ES-I3 (cell line): ENCODE measurements around the gene ATG4B.

ENCODE experiments used
- H3K36me3 ChIP-seq: 2 replicates; pipeline ENCODE4 v1.6.1; 2013; ENCODE audit warnings: mild to moderate bottlenecking, low read length, control low read depth, moderate library complexity; ENCODE audit not compliant: insufficient read depth
- H3K4me1 ChIP-seq: 2 replicates; pipeline ENCODE4 v1.6.1; 2013; ENCODE audit warnings: mild to moderate bottlenecking, control low read depth, low read length; ENCODE audit not compliant: insufficient read depth
- H3K9ac ChIP-seq: 2 replicates; pipeline ENCODE4 v1.6.1; 2013; ENCODE audit warnings: low read depth, mild to moderate bottlenecking, low read length, moderate library complexity
- H3K9me3 ChIP-seq: 2 replicates; pipeline ENCODE4 v1.6.1; 2013; ENCODE audit warnings: mild to moderate bottlenecking, low read length, moderate library complexity; ENCODE audit not compliant: control insufficient read depth, insufficient read depth

The ATG4B gene

DNA sequence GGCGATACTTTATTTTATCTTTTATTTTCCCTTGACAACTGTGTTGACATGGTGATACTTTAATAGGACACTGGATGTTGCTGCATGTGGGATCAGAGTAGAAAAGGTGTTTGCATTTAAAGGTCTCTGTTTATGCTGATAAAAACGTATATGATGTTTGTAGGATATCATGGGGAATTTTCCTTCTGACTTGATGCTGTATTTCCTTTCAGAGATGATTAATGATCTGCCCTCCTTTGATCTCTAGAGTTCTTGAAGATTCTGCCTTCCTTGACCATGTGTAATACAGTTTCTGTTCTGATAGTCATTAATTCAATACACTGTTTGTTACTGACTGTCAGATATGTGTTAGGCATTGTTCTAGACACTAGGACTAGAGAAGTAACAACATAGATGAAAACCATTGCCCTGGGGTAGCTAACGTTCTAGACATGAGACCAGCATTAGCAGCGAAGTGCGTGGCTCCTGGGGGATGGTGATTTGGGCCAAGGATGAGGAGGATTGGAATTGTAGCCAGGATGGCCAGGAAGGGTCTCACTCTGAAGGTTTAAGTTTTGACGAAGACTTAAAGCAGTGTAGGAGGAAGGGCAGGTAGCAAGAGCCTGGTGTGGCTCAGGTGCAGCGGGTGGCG, 2.8 kb downstream of the ATG4B start:
- no peaks in the 10 kb centered on the region for H3K36me3 ChIP-seq
- peaks cover 10% of the 10 kb centered on the region for H3K4me1 ChIP-seq
- H3K9me3 ChIP-seq: 0 out of 2 replicates have a peak, but pooled peaks cover 5% of the 10 kb centered on the region
- H3K9ac ChIP-seq: no peak overlapping the region

DNA sequence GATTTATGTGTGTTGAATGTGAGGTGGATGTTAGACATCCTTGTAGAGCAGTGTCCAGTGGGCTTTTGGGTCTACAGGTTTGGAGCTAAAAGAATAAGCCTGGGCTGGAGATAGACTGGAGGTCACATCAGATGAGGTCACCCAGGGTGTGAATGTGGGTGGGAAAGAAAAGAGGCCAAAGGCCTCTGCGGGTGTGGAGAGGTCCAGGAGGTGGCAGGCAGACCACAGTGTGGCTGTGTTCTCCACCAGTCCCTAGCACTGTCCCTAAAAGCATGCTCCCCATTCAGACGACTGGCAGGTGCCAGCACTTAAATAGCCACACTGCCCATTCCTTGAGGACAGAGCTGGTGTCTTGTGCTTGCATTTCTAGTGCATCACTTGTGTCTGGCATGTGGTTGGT, 4.1 kb downstream of the ATG4B start:
- H3K9me3 ChIP-seq: 0 out of 2 replicates have a peak, but pooled peaks cover 5% of the 10 kb centered on the region
- no peak overlapping the region for H3K9ac ChIP-seq
- H3K4me1 ChIP-seq: peaks cover 10% of the 10 kb centered on the region; the same call in 1 of the 2 replicates
- H3K36me3 ChIP-seq: no peaks in the 10 kb centered on the region

DNA sequence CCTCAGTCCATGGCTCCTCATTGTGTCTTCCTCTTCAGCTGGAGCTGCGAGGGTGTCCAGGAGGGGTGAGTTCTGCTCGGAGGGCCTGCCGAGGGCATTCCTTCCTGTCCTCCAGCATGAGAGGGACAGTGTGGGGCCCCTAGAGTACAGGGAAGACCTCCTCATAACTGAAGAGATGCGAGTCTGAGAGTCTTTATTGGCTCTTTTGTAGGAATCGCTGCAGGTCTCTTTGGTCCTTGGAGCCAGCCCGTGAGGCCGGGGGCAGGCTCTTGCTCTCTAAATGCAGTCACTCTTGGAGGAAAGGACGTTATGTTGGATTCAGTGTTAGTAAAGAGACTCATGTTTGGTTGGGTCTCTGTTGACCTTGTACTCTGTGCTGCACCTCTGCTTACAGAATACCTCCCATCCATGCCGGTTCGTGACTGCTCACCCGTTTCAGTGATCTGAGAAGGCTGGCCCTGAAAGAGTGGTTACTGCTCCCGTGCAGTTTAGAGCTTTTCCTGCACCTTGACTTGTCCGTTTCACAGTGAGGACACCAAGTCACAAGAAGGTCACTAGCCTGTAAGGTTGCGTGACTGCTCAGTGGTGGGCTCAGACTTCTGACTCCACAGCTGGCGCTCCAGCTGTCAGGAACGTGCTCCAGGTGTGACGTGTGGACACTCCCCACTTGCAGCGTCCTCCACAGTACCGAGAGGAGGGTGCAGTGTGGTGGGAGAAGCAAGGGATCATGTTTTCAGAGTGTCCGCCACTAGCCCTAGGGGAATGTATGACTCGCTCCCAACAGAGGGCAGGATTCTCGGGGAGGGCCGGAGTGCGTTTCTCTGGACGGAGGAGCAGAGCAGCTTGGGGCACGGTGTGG, 7.8 kb downstream of the ATG4B start:
- Histone ChIP-seq H3K9me3 (no peaks in the 10 kb centered on the region), H3K36me3 (no peaks in the 10 kb centered on the region), H3K4me1 (peaks cover 10% of the 10 kb centered on the region), H3K9ac (no peak overlapping the region)

DNA sequence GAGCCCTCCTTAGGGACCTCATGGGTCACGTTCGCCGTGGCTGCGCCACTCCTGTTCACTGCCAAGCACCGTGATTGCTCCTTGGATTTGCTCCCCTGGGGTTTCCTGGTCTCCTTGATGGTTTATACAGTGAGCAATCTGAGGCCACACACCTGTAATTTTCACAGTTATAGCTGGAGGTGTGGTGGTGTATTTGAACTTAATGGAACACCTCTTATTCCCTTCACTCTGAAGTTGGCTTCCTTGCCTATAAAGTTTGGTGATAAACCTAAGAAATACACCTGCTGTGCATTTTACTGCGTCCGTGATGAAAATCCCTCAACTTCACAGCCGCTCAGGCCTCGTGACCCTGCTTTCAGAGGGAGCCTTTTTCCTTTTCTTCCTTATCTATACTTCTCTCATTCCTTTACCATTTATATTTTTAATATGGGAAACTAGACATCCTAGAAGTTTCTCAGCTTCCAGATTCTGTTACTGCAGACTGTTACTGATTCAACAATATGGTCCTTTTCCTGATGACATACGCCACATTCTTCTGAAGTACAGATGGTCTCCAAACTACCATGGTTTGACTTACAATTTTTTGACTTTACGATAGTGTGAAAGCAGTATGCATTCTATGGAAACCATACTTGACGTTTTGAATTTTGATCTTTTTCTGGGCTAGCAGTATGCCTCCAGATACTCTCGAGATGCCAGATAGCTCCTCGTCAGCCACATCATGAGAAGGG, 8.6 kb downstream of the ATG4B start:
- Histone ChIP-seq H3K4me1 (peaks cover 14% of the 10 kb centered on the region), H3K9me3 (no peaks in the 10 kb centered on the region), H3K36me3 (no peaks in the 10 kb centered on the region), H3K9ac (no peak overlapping the region)

DNA sequence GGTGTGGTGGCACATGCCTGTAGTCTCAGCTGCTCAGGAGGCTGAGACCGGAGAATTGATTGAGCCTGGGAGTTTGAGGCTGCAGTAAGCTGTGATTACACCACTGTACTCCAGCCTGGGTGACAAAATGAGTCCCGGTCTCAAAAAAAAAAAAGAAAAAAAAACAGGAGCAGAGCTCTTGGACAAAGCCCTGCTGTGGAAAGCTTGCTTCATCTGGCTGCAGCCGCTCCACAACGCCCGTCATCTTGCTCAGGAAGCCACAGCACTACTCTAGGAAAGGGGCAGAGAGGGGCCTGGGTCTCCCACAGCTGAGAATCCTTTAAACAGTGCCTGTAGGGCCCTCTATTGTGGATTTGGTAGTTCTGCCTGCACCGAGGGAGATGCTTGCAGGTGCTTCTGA, 11.0 kb downstream of the ATG4B start:
- H3K4me1 ChIP-seq: peaks cover 8% of the 10 kb centered on the region; the same call in 1 of the 2 replicates
- H3K9me3 ChIP-seq: no peaks in the 10 kb centered on the region
- no peak overlapping the region for H3K9ac ChIP-seq
- H3K36me3 ChIP-seq: no peaks in the 10 kb centered on the region; the same call in 1 of the 2 replicates

DNA sequence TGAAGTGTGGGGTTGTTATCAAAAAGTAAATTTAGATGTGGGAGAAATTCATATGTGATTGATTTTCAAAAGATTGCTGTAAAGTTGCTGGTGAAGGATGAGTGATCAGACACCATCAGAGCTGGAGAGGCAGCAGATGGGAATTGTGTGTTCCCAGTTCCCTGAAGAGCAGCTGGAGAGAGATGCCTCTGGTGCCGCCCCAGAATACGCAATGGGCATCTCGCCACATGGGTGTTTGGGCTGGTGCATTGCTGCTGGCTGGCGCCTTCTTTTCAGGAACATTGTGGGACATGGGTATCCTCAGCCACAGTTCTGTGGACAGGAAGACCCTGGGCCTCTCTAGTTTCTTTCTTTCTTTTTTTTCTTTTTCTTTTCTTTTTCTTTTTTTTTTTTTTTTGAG, 11.9 kb downstream of the ATG4B start:
- no peaks in the 10 kb centered on the region for H3K9me3 ChIP-seq
- no peak overlapping the region for H3K9ac ChIP-seq
- H3K4me1 ChIP-seq: peaks cover 8% of the 10 kb centered on the region; the same call in 1 of the 2 replicates
- H3K36me3 ChIP-seq: no peaks in the 10 kb centered on the region; the same call in 1 of the 2 replicates

DNA sequence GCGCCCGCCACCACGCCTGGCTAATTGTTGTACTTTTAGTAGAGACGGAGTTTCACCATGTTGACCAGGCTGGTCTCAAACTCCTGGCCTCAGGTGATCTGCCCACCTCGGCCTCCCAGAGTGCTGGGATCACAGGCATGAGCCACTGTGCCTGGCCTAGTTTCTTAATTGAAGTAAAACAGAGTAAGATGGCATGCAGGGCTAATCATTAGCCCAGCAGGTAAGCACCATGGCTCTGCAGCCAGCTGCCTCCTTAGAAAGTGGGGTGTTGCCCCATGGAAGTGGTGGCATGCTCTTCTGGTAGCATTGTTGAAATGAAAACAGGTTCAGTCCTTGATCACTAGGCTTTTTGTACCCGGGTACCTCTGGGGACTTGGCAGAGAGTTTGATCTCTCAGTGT, 12.4 kb downstream of the ATG4B start:
- no peak overlapping the region for H3K9ac ChIP-seq
- no peaks in the 10 kb centered on the region; the same call in 1 of the 2 replicates for H3K36me3 ChIP-seq
- H3K4me1 ChIP-seq: peaks cover 8% of the 10 kb centered on the region; the same call in 1 of the 2 replicates

DNA sequence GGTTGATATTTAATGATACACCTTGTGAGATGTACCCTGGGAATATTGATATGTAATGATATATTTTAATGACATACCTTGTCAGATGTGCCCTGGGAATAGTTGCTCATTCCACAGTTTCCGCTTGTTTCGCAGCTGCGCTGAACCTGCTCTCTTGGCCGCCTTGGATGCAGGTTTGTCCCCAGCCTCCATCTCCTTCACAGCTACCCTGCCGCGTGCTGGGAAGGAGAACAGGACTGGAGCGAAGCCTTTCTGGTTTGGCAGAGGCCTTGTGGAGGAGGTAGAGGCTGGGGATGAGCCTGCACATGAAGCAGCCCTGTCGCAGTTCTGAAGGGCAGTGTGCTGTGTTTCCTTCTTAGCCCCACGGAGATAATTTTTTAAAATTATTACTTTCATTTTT, 14.6 kb downstream of the ATG4B start:
- Histone ChIP-seq H3K9ac (no peak overlapping the region), H3K9me3 (no peaks in the 10 kb centered on the region), H3K4me1 (peaks cover 8% of the 10 kb centered on the region; the same call in 1 of the 2 replicates), H3K36me3 (peaks cover 3% of the 10 kb centered on the region; the same call in 1 of the 2 replicates)

More for the DNA sequence above, 12.4 kb downstream of the ATG4B start:
- no peaks in the 10 kb centered on the region for H3K9me3 ChIP-seq

DNA sequence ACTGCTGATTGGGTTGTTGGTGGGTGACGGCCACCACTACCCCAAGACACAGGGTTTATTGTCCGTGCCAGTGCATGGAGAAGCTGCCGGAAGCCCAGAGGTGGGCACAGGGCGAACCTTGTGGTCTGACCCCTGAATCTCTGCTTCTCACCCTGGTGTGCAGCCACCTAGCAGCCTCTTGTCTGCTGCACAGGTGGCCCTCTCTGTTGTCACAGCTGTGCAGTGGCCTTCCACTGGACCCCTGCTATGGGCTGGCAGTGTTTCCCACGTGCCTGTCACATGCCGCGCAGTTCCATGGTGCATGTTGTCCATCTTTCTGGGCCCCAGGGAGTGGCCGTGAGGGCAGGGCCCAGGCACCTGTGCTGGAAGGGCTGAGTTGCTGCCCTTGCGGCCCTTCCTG, 15.2 kb downstream of the ATG4B start:
- Histone ChIP-seq H3K9me3 (no peaks in the 10 kb centered on the region), H3K4me1 (peaks cover 8% of the 10 kb centered on the region; the same call in 1 of the 2 replicates), H3K9ac (no peak overlapping the region), H3K36me3 (peaks cover 3% of the 10 kb centered on the region; the same call in 1 of the 2 replicates)

DNA sequence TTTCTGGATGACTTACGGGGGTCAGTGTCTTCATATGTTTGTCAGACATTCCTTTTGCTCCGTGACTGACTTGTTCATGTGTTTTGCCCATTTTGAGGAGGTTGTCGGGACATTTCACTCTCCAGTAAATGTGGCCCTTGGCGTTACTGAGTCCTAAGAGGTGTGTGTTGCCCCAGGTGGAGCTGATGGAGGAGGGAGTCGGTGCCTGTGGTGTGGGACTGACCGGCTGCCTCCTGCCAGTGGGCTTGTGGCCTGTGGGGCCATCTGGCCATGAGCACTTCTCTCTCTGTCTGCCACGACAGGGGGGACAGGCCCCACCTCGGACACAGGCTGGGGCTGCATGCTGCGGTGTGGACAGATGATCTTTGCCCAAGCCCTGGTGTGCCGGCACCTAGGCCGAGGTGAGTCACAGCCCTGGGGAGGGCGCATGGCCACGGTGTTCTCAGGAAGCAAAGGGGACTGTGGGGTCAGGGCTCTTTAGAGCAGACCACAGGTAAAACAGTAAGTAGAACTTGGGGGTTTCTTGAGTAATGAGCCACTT, 15.8 kb downstream of the ATG4B start:
- Histone ChIP-seq H3K36me3 (peaks cover 3% of the 10 kb centered on the region; the same call in 1 of the 2 replicates), H3K9me3 (no peaks in the 10 kb centered on the region), H3K4me1 (peaks cover 8% of the 10 kb centered on the region; the same call in 1 of the 2 replicates), H3K9ac (no peak overlapping the region)

DNA sequence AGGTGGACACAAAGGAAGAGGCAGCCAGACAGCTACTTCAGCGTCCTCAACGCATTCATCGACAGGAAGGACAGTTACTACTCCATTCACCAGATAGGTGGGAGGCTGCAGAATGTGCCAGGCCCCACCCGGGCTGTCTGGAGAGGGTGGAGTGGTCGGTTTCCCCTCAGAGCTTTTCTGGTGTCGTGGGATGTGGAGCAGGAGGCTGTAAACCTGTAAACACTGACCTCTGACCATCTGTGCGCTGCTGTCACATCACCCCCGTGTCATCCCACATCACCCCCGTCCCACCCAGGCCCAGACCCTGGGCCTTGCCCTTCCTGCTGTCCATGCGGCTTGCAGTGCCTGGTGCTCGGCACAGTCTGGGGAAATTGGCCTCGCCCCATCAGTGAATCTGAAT, 17.1 kb downstream of the ATG4B start:
- H3K9me3 ChIP-seq: no peaks in the 10 kb centered on the region
- H3K9ac ChIP-seq: no peak overlapping the region
- H3K36me3 ChIP-seq: peaks cover 3% of the 10 kb centered on the region; the same call in 1 of the 2 replicates
- peaks cover 8% of the 10 kb centered on the region; the same call in 1 of the 2 replicates for H3K4me1 ChIP-seq

DNA sequence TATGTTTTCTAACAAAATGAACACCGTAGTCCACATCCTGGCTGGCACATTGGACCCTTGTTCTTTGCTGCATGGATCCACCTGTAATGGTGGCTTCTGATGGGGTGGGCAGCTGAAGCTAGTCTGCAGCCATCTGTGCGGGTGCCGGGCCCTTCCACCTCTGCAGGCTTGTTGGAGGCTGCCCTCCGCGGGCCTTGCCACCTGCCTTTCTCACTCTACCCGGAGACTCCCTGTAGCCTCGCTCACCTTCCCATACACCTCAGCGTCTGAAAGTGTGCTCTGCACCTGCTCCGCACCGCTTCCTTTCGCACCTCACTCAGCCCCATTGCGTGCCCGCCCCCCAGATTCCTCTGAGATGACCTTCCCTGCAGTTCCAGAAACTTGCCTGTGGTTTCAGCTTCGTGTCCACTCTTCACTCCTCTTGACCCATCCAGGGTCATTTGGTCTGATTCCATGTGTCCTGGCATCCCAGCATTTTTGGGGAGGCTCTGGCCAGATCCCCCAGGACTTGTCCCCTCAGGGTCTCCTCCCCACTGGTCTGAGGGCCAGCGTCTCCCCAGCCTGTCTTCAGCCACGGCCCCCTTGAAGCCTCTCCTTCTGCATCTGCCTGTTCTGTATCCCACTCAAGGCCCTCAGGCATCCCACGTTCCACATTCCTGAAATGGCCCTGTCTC, 18.2 kb downstream of the ATG4B start:
- Histone ChIP-seq H3K9ac (no peak overlapping the region), H3K36me3 (peaks cover 6% of the 10 kb centered on the region; the same call in 1 of the 2 replicates)

DNA sequence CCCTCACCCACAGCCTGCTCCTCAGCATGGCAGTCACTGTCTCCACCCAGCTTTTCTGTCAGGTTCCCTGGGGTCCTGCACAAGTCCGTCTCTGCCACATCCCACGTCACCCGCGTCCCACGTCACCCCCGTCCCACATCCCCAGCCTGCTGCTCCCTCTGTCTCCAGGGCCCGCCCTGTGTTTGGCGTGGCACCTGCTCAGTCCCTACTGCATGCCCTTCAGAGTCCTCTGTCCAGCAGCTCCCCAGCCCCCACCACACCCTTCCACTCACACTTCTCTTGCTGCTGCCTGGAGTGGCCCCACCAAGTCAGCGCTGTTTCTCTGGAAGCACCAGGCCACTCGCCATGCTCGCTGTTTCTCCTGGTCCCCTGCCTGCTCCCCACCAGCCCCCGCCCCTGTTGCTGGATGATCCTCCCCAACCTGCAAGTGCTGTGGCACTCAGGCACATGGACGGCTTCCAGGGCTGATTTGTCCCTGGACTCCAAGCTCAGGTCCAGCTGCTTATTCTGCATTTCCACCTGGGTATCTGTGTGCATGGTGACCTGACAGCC, 18.8 kb downstream of the ATG4B start:
- Histone ChIP-seq H3K9ac (no peak overlapping the region), H3K4me1 (no peaks in the 10 kb centered on the region; the same call in 1 of the 2 replicates), H3K9me3 (no peaks in the 10 kb centered on the region), H3K36me3 (peaks cover 6% of the 10 kb centered on the region; the same call in 1 of the 2 replicates)

More for the DNA sequence above, 18.2 kb downstream of the ATG4B start:
- H3K4me1 ChIP-seq: peaks cover under 1% of the 10 kb centered on the region; the same call in 1 of the 2 replicates
- no peaks in the 10 kb centered on the region for H3K9me3 ChIP-seq
